Activated T-helper 1 cell treated with anti-CD3 and anti-CD28 coated beads, Interleukin-12 subunit alpha, Interleukin-12 subunit beta, Interleukin-2, Interleukin-4 antibody, amounts not matched to agents 30 ng/mL and 10 ng/mL and 1 ng/mL, durations not matched to agents 14 hours and 24 hours and 36 hours (primary cell): ENCODE measurements around the gene ADAM15. TPM values are rescaled to one million over a fixed set of nuclear protein-coding genes. Genes with fewer than 3 reads are reported as not detected.
A peak's percentile ranks its signal among the peaks of the same experiment; 100 is the strongest.

Experiments used
- DNase-seq: peaks from one replicate; pipeline ENCODE4 v3.0.0; 2021; ENCODE audit warnings: low spot score
- H3K27ac Mint-ChIP-seq: one replicate; pipeline ENCODE4 v1.8.0; 2021; ENCODE audit warnings: mild to moderate bottlenecking, mixed read lengths
- H3K27me3 Mint-ChIP-seq: one replicate; pipeline ENCODE4 v1.8.0; 2022; ENCODE audit warnings: mild to moderate bottlenecking, moderate library complexity, mixed read lengths; ENCODE audit not compliant: insufficient read depth
- H3K36me3 Mint-ChIP-seq: one replicate; pipeline ENCODE4 v1.8.0; 2021; ENCODE audit warnings: low read depth, mixed read lengths
- H3K4me1 Mint-ChIP-seq: one replicate; pipeline ENCODE4 v1.8.0; 2021; ENCODE audit warnings: low read depth, mixed read lengths
- H3K4me3 Mint-ChIP-seq: one replicate; pipeline ENCODE4 v1.8.0; 2021; ENCODE audit warnings: mild to moderate bottlenecking, moderate library complexity, mixed read lengths
- H3K9me3 Mint-ChIP-seq: one replicate; pipeline ENCODE4 v1.8.0; 2021; ENCODE audit warnings: mixed read lengths
- intact Hi-C: fragments of 100-400 bp; cut with micrococcal nuclease; formaldehyde crosslinking; loops from one replicate; pipeline ENCODE4 v1.15.1; 2024
- total RNA-seq: library from RNA; stranded (reverse); gene quantifications from 2 replicates; pipeline ENCODE4 v1.2.3, GENCODE V29; 2022

Gene ADAM15
- total RNA-seq, 1 donor from 2014 or later, result 82.9 TPM

DNA sequence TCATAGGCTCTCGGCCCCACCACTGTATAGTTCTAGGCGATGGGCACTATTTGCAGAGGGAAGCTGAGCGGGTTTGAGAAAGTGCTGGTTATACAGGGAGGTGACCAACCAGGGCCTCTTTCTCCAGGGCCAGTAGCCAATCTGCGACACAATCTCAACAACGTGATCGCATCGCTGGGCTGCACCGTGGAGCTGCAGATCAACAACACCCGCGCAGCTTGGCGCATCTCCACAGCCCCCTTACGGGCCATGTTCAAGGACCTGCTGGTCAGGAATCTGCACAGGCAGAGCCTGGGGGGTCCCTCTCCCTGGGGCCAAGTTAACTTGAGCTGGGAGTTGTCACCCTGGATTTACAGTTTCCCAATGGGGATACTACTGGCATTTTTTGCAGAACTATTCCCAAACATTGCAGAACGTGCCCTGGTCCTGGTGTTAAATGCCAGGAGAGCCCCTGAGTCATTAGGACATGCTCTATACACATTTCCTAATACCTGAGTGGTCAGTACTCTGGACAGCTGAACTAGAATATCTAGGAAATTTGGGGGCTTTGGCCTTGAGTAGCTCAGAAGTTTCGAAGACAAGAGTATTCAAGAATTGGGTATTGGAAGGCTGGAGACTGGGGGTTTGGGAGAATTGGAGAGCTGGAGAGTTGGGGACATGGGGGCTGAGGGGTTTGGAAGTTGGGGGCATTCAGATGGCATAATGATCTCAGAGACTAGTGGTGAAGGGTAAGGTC is 10.6 kb upstream of the ADAM15 start:
- Mint-ChIP-seq H3K9me3 (no peaks in the 10 kb centered on the region), H3K4me1 (peaks cover 13% of the 10 kb centered on the region)
- intact Hi-C loops, result no loop called here

GRCh38 chr1:155042789-155043188 is 8.3 kb upstream of the ADAM15 start:
- DNase-seq, result no peak
- H3K9me3 Mint-ChIP-seq, result no peaks in the 10 kb centered on the region
- no peak overlapping the region for H3K27ac Mint-ChIP-seq
- intact Hi-C loops, result no loop called here
- H3K4me3 Mint-ChIP-seq, result no peak overlapping the region
- H3K27me3 Mint-ChIP-seq, result peaks cover 10% of the 10 kb centered on the region
- no peaks in the 10 kb centered on the region for H3K36me3 Mint-ChIP-seq
- H3K4me1 Mint-ChIP-seq, result peaks cover 15% of the 10 kb centered on the region

More for the DNA sequence above, 10.6 kb upstream of the ADAM15 start:
- no peak overlapping the region for H3K4me3 Mint-ChIP-seq
- no peak overlapping the region for H3K27ac Mint-ChIP-seq
- peaks cover 17% of the 10 kb centered on the region for H3K27me3 Mint-ChIP-seq
- DNase-seq, result no peak
- no peaks in the 10 kb centered on the region for H3K36me3 Mint-ChIP-seq

GRCh38 chr1:155043301-155043702 is 7.8 kb upstream of the ADAM15 start:
- intact Hi-C loops, result no loop called here
- Mint-ChIP-seq H3K27me3 (peaks cover 10% of the 10 kb centered on the region), H3K27ac (no peak overlapping the region), H3K36me3 (no peaks in the 10 kb centered on the region), H3K9me3 (no peaks in the 10 kb centered on the region), H3K4me1 (peaks cover 15% of the 10 kb centered on the region), H3K4me3 (no peak overlapping the region)
- DNase-seq, result no peak

- DNase-seq, result no peak
- peaks cover 10% of the 10 kb centered on the region for H3K27me3 Mint-ChIP-seq
- intact Hi-C loops, result no loop called here
- H3K36me3 Mint-ChIP-seq, result no peaks in the 10 kb centered on the region
- no peak overlapping the region for H3K27ac Mint-ChIP-seq
- H3K9me3 Mint-ChIP-seq, result no peaks in the 10 kb centered on the region
- H3K4me3 Mint-ChIP-seq, result no peak overlapping the region
- peaks cover 15% of the 10 kb centered on the region for H3K4me1 Mint-ChIP-seq
Measured at GRCh38 chr1:155043793-155044192, 7.3 kb upstream of the ADAM15 start.

DNA sequence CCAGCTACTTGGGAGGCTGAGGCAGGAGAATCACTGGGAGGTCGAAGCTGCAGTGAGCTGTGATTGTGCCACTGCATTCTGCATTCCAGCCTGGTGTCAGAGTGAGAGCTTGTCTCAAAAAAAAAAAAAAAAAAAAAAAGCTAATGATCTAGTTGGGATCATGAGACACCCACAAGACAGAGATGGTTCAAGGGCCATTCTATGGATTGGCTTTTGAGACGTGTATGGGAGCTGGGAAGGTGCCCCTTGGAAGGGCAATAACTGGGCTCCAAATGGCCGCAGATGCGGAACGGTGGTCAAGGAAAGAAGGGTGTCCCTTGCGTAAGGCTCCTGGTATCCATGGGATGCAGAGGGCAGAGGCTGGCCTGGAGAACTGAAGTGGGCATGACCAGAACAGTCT is 6.8 kb upstream of the ADAM15 start:
- Mint-ChIP-seq H3K27me3 (peaks cover 9% of the 10 kb centered on the region), H3K36me3 (no peaks in the 10 kb centered on the region), H3K27ac (no peak overlapping the region), H3K9me3 (no peaks in the 10 kb centered on the region), H3K4me3 (no peak overlapping the region), H3K4me1 (peaks cover 15% of the 10 kb centered on the region)
- intact Hi-C loops, result no loop called here
- DNase-seq, result no peak

GRCh38 chr1:155044812-155045657 is 6.1 kb upstream of the ADAM15 start:
- Mint-ChIP-seq H3K36me3 (no peaks in the 10 kb centered on the region), H3K9me3 (no peaks in the 10 kb centered on the region), H3K4me1 (peaks cover 22% of the 10 kb centered on the region), H3K4me3 (no peak overlapping the region), H3K27me3 (peaks cover 8% of the 10 kb centered on the region), H3K27ac (no peak overlapping the region)
- DNase-seq, result peak; percentile 59
- intact Hi-C loops, result loop anchor here (1.0 kb wide), 2 partner anchors 16 to 40 kb away; no protein-coding TSS in a partner anchor

DNA sequence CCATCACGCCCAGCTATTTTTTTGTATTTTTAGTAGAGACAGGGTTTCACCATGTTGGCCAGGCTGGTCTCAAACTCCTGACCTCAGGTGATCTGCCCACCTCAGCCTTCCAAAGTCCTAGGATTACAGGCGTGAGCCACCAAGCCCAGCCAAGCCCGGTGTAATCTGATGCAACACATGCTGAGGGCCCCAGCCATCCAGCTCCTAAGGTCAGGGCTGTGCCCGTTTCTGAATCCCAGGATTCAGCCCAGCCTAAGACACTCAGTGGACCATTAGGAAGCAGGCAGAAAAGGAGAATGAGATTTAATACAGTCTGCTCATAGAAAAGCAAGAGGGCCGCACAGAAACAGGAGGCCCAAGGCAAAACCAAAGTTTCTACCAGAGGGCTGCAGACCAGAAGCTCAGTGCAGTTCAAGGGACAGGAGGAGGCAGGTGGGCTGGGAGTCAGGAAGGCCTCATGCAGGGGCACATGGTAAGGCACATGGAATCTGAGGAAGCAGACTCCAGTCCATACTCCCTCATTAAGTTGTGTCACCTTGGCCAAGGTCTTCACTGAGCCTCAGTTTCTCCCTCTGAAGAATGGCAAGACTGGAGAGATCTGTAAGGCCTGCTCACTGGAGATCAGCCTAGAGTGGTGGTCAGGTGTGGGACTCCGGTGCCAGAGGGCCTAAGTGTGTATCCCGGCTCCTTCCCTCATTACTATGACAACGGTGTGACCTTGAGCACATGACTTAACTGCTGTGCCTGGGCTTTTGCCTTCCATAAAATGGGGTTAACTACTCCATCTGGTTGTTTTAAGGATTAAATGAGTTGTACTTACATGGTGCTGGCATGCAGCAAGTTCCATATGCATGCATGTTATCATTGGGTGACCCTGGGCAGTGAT is 2.4 kb upstream of the ADAM15 start:
- intact Hi-C loops, result no loop called here
- Mint-ChIP-seq H3K27me3 (no peaks in the 10 kb centered on the region), H3K36me3 (no peaks in the 10 kb centered on the region), H3K27ac (no peak overlapping the region), H3K4me1 (peaks cover 43% of the 10 kb centered on the region), H3K4me3 (peak overlapping the region; percentile 88), H3K9me3 (no peaks in the 10 kb centered on the region)
- no peak for DNase-seq

GRCh38 chr1:155049651-155050559 is 1.2 kb upstream of the ADAM15 start:
- Mint-ChIP-seq H3K9me3 (no peaks in the 10 kb centered on the region), H3K4me3 (peak overlapping the region; percentile 88), H3K36me3 (no peaks in the 10 kb centered on the region), H3K27me3 (no peaks in the 10 kb centered on the region), H3K4me1 (peaks cover 37% of the 10 kb centered on the region), H3K27ac (peak overlapping the region; percentile 62)
- intact Hi-C loops, result loop anchor here (1.0 to 2.0 kb wide), 3 partner anchors 33 to 75 kb away; partner anchors contain the start of gene CKS1B
- no peak for DNase-seq

GRCh38 chr1:155051342-155051776 is 243 bp downstream of the ADAM15 start:
- intact Hi-C loops, result loop anchor here (1.0 to 2.0 kb wide), 2 partner anchors 68 to 77 kb away; partner anchors contain the start of genes CKS1B and FLAD1
- Mint-ChIP-seq H3K4me1 (peaks cover 28% of the 10 kb centered on the region), H3K4me3 (peak overlapping the region; percentile 86), H3K36me3 (peaks cover 5% of the 10 kb centered on the region), H3K27me3 (no peaks in the 10 kb centered on the region), H3K9me3 (no peaks in the 10 kb centered on the region), H3K27ac (no peak overlapping the region)
- DNase-seq, result no peak

- Mint-ChIP-seq H3K4me3 (peak overlapping the region; percentile 86), H3K27ac (peak overlapping the region; percentile 70), H3K9me3 (no peaks in the 10 kb centered on the region), H3K36me3 (peaks cover 5% of the 10 kb centered on the region), H3K27me3 (no peaks in the 10 kb centered on the region), H3K4me1 (peaks cover 28% of the 10 kb centered on the region)
- intact Hi-C loops, result loop anchor here (1.0 to 2.0 kb wide), 4 partner anchors 9 to 77 kb away; partner anchors contain the start of genes CKS1B and FLAD1
- peak; percentile 30 for DNase-seq
Measured at GRCh38 chr1:155051777-155052398, 772 bp downstream of the ADAM15 start.
